ENCODE results near the gene FANCC. TPM values are rescaled to one million over a fixed set of nuclear protein-coding genes. Genes with fewer than 3 reads are reported as not detected.

The FANCC gene
- total and polyA plus RNA-seq, 2 donors (not counting 1 experiment from before 2014, with no cell fraction given): 8.9 to 9.0 TPM

DNA sequence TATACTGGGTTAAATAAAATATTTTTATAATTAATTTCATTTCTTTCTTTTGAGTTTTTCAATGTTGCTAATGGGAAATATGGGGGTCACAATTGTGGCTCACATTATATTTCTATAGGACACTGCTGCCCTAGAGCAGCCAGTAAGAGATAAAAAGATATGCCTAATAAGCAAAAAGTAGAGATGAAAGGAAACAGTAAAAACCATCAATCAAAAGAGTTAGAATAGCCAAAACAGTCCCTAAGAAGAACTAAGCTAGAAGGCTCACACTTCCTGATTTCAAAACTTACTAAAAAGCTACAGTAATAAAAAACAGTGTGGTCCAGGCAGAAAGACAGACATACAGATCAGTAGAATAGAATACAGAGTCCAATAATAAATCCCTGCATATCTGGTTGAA lies 104.4 kb downstream of the FANCC start:
- no peak for DNase-seq (ENCODE audit: low read depth in 2 of 2)

DNA sequence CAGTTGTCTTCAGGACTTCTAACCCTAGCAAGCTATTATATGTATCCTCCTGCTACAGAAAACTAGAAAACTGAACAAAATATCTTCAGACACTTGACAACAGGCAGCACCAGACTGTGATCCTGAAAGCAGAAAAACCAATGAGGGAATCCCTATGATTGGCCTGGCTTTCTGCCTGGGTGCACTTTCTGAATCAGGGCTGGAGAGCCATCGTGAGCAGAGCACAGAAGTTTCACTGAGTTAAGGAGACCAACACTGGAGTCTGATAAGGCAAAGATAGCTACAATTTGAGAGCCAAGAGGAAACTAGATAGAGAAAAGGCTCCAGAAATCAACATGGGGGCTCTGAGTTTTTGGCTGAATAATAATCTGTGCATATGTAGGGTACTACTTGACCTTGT lies 106.5 kb downstream of the FANCC start:
- H3K79me2 ChIP-seq (ENCODE audit: control insufficient read depth, insufficient read depth, low read length): no peaks in the 10 kb centered on the region
- no peaks in the 10 kb centered on the region for H3K9me3 ChIP-seq (ENCODE audit: control insufficient read depth, insufficient read depth, low read depth, low read length)
- TF ChIP-seq EZH2 (IDR thresholded peaks at IDR 0.05; ENCODE audit: low read length, missing control alignments): no peak
- TF ChIP-seq, protein P1, sequence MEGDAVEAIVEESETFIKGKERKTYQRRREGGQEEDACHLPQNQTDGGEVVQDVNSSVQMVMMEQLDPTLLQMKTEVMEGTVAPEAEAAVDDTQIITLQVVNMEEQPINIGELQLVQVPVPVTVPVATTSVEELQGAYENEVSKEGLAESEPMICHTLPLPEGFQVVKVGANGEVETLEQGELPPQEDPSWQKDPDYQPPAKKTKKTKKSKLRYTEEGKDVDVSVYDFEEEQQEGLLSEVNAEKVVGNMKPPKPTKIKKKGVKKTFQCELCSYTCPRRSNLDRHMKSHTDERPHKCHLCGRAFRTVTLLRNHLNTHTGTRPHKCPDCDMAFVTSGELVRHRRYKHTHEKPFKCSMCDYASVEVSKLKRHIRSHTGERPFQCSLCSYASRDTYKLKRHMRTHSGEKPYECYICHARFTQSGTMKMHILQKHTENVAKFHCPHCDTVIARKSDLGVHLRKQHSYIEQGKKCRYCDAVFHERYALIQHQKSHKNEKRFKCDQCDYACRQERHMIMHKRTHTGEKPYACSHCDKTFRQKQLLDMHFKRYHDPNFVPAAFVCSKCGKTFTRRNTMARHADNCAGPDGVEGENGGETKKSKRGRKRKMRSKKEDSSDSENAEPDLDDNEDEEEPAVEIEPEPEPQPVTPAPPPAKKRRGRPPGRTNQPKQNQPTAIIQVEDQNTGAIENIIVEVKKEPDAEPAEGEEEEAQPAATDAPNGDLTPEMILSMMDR (conservative IDR thresholded peaks at IDR 0.05 in 1 of 2, IDR thresholded peaks at IDR 0.05 in 1 of 2; ENCODE audit: low read depth in 1 of 2, low read length in 2 of 2): no peak
- H3K9ac ChIP-seq (ENCODE audit: insufficient read depth, low read length): no peak overlapping the region
- H3K27me3 ChIP-seq (ENCODE audit: control insufficient read depth, insufficient read depth, low read length): no peaks in the 10 kb centered on the region
- no peaks in the 10 kb centered on the region for H3K4me1 ChIP-seq (ENCODE audit: control insufficient read depth, extremely low read depth, insufficient read depth, low read length)
- no peaks in the 10 kb centered on the region for H4K20me1 ChIP-seq (ENCODE audit: control insufficient read depth, extremely low read depth, insufficient read depth, low read length)
- no peak overlapping the region for H3K4me3 ChIP-seq (replicated peaks in 1 of 4; ENCODE audit: control extremely low read depth in 1 of 4, insufficient read depth in 1 of 4, low read depth in 3 of 4, low read length in 4 of 4)
- no peak for DNase-seq (ENCODE audit: low read depth in 2 of 2)
- no peaks in the 10 kb centered on the region for H3K36me3 ChIP-seq (ENCODE audit: control insufficient read depth, insufficient read depth, low read length)
- no peak overlapping the region for H2AFZ ChIP-seq (ENCODE audit: low read length)
- no peak overlapping the region for H3K4me2 ChIP-seq (ENCODE audit: extremely low read depth, insufficient read depth, low read length)
- H3K27ac ChIP-seq (ENCODE audit: insufficient read depth, low read length): no peak overlapping the region

More for the DNA sequence above, 104.4 kb downstream of the FANCC start:
- H3K9ac ChIP-seq (ENCODE audit: insufficient read depth, low read length): no peak overlapping the region
- no peaks in the 10 kb centered on the region for H4K20me1 ChIP-seq (ENCODE audit: control insufficient read depth, extremely low read depth, insufficient read depth, low read length)
- TF ChIP-seq, protein P1 (conservative IDR thresholded peaks at IDR 0.05 in 1 of 2, IDR thresholded peaks at IDR 0.05 in 1 of 2; ENCODE audit: low read depth in 1 of 2, low read length in 2 of 2): no peak
- TF ChIP-seq EZH2 (IDR thresholded peaks at IDR 0.05; ENCODE audit: low read length, missing control alignments): no peak
- no peaks in the 10 kb centered on the region for H3K4me1 ChIP-seq (ENCODE audit: control insufficient read depth, extremely low read depth, insufficient read depth, low read length)
- H3K36me3 ChIP-seq (ENCODE audit: control insufficient read depth, insufficient read depth, low read length): no peaks in the 10 kb centered on the region
- no peaks in the 10 kb centered on the region for H3K27me3 ChIP-seq (ENCODE audit: control insufficient read depth, insufficient read depth, low read length)
- H3K4me3 ChIP-seq (replicated peaks in 1 of 4; ENCODE audit: control extremely low read depth in 1 of 4, insufficient read depth in 1 of 4, low read depth in 3 of 4, low read length in 4 of 4): no peak overlapping the region
- no peak overlapping the region for H3K27ac ChIP-seq (ENCODE audit: insufficient read depth, low read length)
- H2AFZ ChIP-seq (ENCODE audit: low read length): no peak overlapping the region
- H3K9me3 ChIP-seq (ENCODE audit: control insufficient read depth, insufficient read depth, low read depth, low read length): no peaks in the 10 kb centered on the region
- no peaks in the 10 kb centered on the region for H3K79me2 ChIP-seq (ENCODE audit: control insufficient read depth, insufficient read depth, low read length)
- no peak overlapping the region for H3K4me2 ChIP-seq (ENCODE audit: extremely low read depth, insufficient read depth, low read length)

DNA sequence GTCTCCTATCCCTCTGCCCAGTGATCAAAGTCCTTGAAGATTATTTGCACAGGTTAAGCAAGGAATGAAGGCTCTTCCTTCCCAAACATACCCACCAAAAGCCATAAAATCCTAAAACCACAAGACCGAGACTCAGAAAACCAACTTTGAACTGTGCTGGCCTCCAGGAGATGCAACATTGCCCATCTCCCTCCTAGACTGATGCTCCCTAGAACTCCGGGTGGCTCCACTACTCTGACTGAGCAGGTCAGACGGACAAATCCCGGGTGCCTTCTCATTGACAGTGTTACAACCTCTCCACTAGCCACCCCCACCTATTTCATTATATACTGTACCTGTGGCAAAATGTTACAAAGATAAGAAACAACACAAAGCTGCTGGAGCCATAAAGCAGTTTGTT lies 110.1 kb downstream of the FANCC start:
- Histone ChIP-seq H3K36me3 (ENCODE audit: control insufficient read depth, insufficient read depth, low read length) (no peaks in the 10 kb centered on the region), H3K4me2 (ENCODE audit: extremely low read depth, insufficient read depth, low read length) (no peak overlapping the region), H3K4me1 (ENCODE audit: control insufficient read depth, extremely low read depth, insufficient read depth, low read length) (no peaks in the 10 kb centered on the region), H3K4me3 (replicated peaks in 1 of 4; ENCODE audit: control extremely low read depth in 1 of 4, insufficient read depth in 1 of 4, low read depth in 3 of 4, low read length in 4 of 4) (no peak overlapping the region), H4K20me1 (ENCODE audit: control insufficient read depth, extremely low read depth, insufficient read depth, low read length) (no peaks in the 10 kb centered on the region), H3K9me3 (ENCODE audit: control insufficient read depth, insufficient read depth, low read depth, low read length) (no peaks in the 10 kb centered on the region), H3K9ac (ENCODE audit: insufficient read depth, low read length) (no peak overlapping the region), H3K27me3 (ENCODE audit: control insufficient read depth, insufficient read depth, low read length) (no peaks in the 10 kb centered on the region), H2AFZ (ENCODE audit: low read length) (no peak overlapping the region), H3K79me2 (ENCODE audit: control insufficient read depth, insufficient read depth, low read length) (no peaks in the 10 kb centered on the region), H3K27ac (ENCODE audit: insufficient read depth, low read length) (no peak overlapping the region)
- TF ChIP-seq EZH2 (IDR thresholded peaks at IDR 0.05; ENCODE audit: low read length, missing control alignments): no peak
- TF ChIP-seq, protein P1 (conservative IDR thresholded peaks at IDR 0.05 in 1 of 2, IDR thresholded peaks at IDR 0.05 in 1 of 2; ENCODE audit: low read depth in 1 of 2, low read length in 2 of 2): no peak
- DNase-seq (ENCODE audit: low read depth in 2 of 2): no peak
